Body of pancreas (tissue), 4 donors: ENCODE measurements around the gene SCN11A. TPM values are rescaled to one million over a fixed set of nuclear protein-coding genes. Genes with fewer than 3 reads are reported as not detected.

Source experiments
- ATAC-seq: fragments of 150-250 bp; one replicate; pipeline ENCODE4 v1.9.1; 2016
- DNase-seq, 4 donors: peaks; one replicate each; pipeline ENCODE4 v3.0.0-alpha.2; 2019
- H3K27ac ChIP-seq, 4 donors: fragments of 200-600 bp; sonication (generic); 1 replicate in 3 of 4; 2 replicates in 1 of 4; pipeline versions ENCODE4 v1.5.1 to v1.6.1; 2016 to 2019; ENCODE audit warnings: mild to moderate bottlenecking in 1 of 4, mixed read lengths in 1 of 4, moderate library complexity in 1 of 4
- H3K27me3 ChIP-seq, 2 donors: fragments of 200-600 bp; sonication (generic); one replicate each; pipeline ENCODE4 v1.6.0; 2016; ENCODE audit warnings: mild to moderate bottlenecking in 1 of 2
- H3K36me3 ChIP-seq, 2 donors: fragments of 200-600 bp; sonication (generic); replicated peaks in 1 of 2; 2 replicates each; pipeline ENCODE4 v1.5.1; 2016; ENCODE audit warnings: low read depth in 2 of 2; ENCODE audit not compliant: insufficient read depth in 1 of 2
- H3K4me1 ChIP-seq: fragments of 200-600 bp; sonication (generic); one replicate; pipeline ENCODE4 v1.6.0; 2016
- H3K4me3 ChIP-seq, 2 donors: fragments of 200-600 bp; sonication (generic); 1 replicate in 1 of 2; 2 replicates in 1 of 2; pipeline ENCODE4 v1.5.1; 2016 to 2019
- H3K9me3 ChIP-seq, 3 donors: fragments of 200-600 bp; sonication (generic); 1 replicate in 2 of 3; 2 replicates in 1 of 3; pipeline ENCODE4 v1.5.1; 2016
- CTCF ChIP-seq, 7 experiments: fragments of 450-650 bp in 4 of 7; fragments of 200-600 bp in 3 of 7; sonication (generic) in 3 of 7; IDR thresholded peaks; one replicate each; pipeline ENCODE4 v1.5.1; 2016 to 2019; ENCODE audit warnings: antibody characterized with exemption in 7 of 7
- POLR2A ChIP-seq, 3 donors: fragments of 450-650 bp; IDR thresholded peaks; one replicate each; pipeline ENCODE4 v1.6.1; 2016; ENCODE audit warnings: antibody characterized with exemption in 3 of 3, mild to moderate bottlenecking in 2 of 3
- WGBS, 2 donors: methylation state at CpG; one replicate each; pipeline ENCODE4 v1.1.5; 2017; 5-methylcytosine and 5-hydroxymethylcytosine counted together
- intact Hi-C: fragments of 100-400 bp; cut with DNase I; formaldehyde crosslinking; loops from one replicate; pipeline ENCODE4 v1.15.1; 2023
- total RNA-seq, 2 donors: library from RNA; depleted of rRNA; stranded (reverse); fragments of >200 nt; gene quantifications; one replicate each; pipeline ENCODE4 v1.1.0, GENCODE V29; 2016

SCN11A gene
- total RNA-seq, 2 donors from 2014 or later: 0.26 TPM; not detected in 1

DNA sequence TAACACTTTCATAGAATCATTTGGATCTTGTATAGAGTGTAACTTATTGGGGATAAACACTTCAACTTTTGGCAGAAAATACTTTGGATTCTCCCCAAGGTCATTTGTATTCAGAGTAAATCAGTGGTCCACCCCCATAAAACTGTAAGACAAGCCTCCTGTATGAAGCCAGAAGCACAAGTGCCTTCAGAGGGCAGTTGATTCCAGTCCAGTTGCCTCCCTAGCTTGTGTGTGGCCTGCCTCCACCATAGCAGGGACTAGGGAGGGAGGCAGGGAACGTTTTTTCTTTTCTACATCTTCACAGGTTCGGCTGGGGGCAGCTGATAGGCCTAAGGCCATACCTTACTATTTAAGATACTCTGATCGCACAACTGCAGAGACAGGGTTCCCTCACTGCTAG, 44.0 kb upstream of the SCN11A start:
- DNase-seq: no peak
- no peak overlapping the region for H3K4me3 ChIP-seq
- no peaks in the 10 kb centered on the region for H3K9me3 ChIP-seq
- no peaks in the 10 kb centered on the region for H3K27me3 ChIP-seq
- intact Hi-C loops: no loop called here
- no peak for ATAC-seq
- TF ChIP-seq POLR2A (IDR thresholded peaks at IDR 0.05) (no peak), CTCF (IDR thresholded peaks at IDR 0.05) (no peak)
- peaks cover 29% of the 10 kb centered on the region for H3K4me1 ChIP-seq
- WGBS, 2 donors: 51 to 67% methylated on average over 3 of the region's 3 CpGs
- H3K27ac ChIP-seq: peak overlapping the region in 3 of 4 donors; percentile 8 to 82 (median 79)
- H3K36me3 ChIP-seq: peaks cover 18 to 34% of the 10 kb centered on the region in 2 donors

DNA sequence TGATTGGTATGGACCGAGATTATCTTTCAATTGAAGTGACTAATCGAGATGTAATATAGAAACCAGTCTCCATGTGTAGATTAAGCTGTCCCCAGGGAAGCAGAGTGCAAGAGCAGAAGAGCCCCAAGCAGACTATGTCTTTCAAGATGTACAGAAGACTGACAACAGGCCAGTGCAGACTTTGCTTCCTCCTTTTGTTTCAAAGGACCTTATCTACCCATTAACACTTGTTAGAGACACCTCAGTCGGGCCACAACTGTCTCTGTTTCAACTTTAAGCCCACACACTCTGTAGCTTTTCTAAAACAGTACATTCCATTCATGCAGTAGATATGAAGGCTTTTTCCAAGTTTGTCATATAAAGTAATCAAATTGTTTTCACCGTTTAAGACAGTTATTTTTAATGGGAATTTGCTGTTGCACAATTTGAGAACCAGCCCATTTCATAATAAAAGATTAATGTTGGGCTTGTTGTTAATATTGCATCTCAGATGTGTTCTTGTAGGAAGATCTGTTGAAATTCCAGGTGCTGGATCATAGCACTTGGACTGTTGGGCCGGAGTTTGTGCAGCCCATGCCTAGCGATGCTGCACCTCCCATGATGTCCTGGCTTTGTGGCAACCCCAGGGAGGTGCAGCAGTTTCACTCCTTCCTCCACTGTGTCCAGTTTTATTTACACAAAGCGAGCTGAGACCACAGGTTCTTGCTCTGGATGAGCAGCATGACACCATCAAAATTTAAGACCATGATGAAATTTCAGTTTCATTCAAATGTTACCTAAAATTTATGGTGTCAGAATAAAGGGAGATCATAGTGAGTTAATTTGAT, 43.3 kb upstream of the SCN11A start:
- DNase-seq: no peak
- H3K36me3 ChIP-seq: peaks cover 14 to 34% of the 10 kb centered on the region in 2 donors
- WGBS, 2 donors: 64 to 75% methylated on average over 7 of the region's 7 CpGs

GRCh38 chr3:39090922-39091321, 39.2 kb upstream of the SCN11A start:
- peaks cover 8% of the 10 kb centered on the region for H3K4me1 ChIP-seq
- WGBS, 2 donors: 83 to 90% methylated on average over 2 of the region's 2 CpGs
- no peak overlapping the region for H3K27ac ChIP-seq
- ATAC-seq (no peak), DNase-seq (no peak)
- TF ChIP-seq CTCF (IDR thresholded peaks at IDR 0.05): no peak
- TF ChIP-seq POLR2A (IDR thresholded peaks at IDR 0.05): no peak
- no peaks in the 10 kb centered on the region for H3K9me3 ChIP-seq
- peaks cover 6 to 26% of the 10 kb centered on the region in 2 donors for H3K36me3 ChIP-seq
- no peak overlapping the region for H3K4me3 ChIP-seq
- intact Hi-C loops: no loop called here
- H3K27me3 ChIP-seq: no peaks in the 10 kb centered on the region

More for the DNA sequence above, 43.3 kb upstream of the SCN11A start:
- peak overlapping the region in 1 of 4 donors; percentile 82 for H3K27ac ChIP-seq
- intact Hi-C loops: no loop called here
- no peak for ATAC-seq
- TF ChIP-seq POLR2A (IDR thresholded peaks at IDR 0.05): no peak
- no peak for TF ChIP-seq CTCF (IDR thresholded peaks at IDR 0.05)
- peaks cover 29% of the 10 kb centered on the region for H3K4me1 ChIP-seq
- no peak overlapping the region for H3K4me3 ChIP-seq
- no peaks in the 10 kb centered on the region for H3K9me3 ChIP-seq
- no peaks in the 10 kb centered on the region for H3K27me3 ChIP-seq

- peaks cover 0 to 25% of the 10 kb centered on the region in 2 donors for H3K36me3 ChIP-seq
Observed at GRCh38 chr3:39088889-39089288, 37.1 kb upstream of the SCN11A start.

More at GRCh38 chr3:39088889-39089288, 37.1 kb upstream of the SCN11A start:
- intact Hi-C loops: no loop called here
- TF ChIP-seq CTCF (IDR thresholded peaks at IDR 0.05) (no peak), POLR2A (IDR thresholded peaks at IDR 0.05) (no peak)
- DNase-seq: no peak
- no peak overlapping the region for H3K27ac ChIP-seq
- H3K9me3 ChIP-seq: no peaks in the 10 kb centered on the region
- ATAC-seq: no peak
- 77 to 84% methylated on average over 3 of the region's 3 CpGs for WGBS, 2 donors
- no peaks in the 10 kb centered on the region for H3K27me3 ChIP-seq
- no peaks in the 10 kb centered on the region for H3K4me1 ChIP-seq
- no peak overlapping the region for H3K4me3 ChIP-seq
